ENCODE measurements around the gene ENG. TPM values are rescaled to one million over a fixed set of nuclear protein-coding genes. Genes with fewer than 3 reads are reported as not detected.

The ENG gene
- total RNA-seq, 1 donor from 2014 or later, result 130 TPM

DNA sequence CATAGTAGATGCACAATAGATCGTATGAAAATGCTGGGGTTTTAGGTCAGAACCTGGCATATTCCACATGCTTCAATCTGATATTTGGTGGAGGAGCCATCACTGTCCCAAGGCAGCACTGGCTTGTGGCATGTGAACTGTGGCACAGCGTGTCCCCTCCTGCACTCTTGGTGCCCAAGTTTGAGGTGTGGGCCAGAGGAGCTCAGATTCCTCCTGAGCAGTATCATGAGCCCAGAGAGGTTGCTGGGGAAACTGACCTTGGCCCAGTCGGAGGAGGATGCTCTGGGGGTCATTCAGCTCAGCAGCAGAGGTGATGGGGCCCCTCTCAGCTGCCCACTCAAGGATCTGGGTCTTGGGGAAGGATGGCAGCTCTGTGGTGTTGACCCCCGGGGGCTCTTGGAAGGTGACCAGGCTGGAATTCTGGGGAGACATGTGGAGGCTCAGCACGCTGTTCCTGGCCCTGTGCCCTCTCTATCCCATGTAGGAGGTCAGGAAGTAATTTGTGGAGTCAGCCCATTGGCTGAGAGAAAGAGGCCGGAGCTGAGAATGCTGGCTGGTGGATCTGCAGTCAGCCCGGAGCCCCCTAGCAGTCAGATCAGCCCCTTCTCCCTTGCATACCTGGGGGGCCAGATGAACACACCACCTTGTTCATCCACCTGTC, 28.1 kb downstream of the ENG start:
- intact Hi-C loops (cut with DNase I), result no loop called here
- Histone ChIP-seq H3K4me3 (no peak overlapping the region), H3K27me3 (no peaks in the 10 kb centered on the region), H3K9me3 (no peaks in the 10 kb centered on the region), H3K27ac (peak overlapping the region; percentile 81), H3K36me3 (peaks cover 0 to 14% of the 10 kb centered on the region in 2 donors), H3K4me1 (peaks cover 51% of the 10 kb centered on the region)
- no peak for TF ChIP-seq POLR2A (IDR thresholded peaks at IDR 0.05)
- TF ChIP-seq, protein P1, sequence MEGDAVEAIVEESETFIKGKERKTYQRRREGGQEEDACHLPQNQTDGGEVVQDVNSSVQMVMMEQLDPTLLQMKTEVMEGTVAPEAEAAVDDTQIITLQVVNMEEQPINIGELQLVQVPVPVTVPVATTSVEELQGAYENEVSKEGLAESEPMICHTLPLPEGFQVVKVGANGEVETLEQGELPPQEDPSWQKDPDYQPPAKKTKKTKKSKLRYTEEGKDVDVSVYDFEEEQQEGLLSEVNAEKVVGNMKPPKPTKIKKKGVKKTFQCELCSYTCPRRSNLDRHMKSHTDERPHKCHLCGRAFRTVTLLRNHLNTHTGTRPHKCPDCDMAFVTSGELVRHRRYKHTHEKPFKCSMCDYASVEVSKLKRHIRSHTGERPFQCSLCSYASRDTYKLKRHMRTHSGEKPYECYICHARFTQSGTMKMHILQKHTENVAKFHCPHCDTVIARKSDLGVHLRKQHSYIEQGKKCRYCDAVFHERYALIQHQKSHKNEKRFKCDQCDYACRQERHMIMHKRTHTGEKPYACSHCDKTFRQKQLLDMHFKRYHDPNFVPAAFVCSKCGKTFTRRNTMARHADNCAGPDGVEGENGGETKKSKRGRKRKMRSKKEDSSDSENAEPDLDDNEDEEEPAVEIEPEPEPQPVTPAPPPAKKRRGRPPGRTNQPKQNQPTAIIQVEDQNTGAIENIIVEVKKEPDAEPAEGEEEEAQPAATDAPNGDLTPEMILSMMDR (IDR thresholded peaks at IDR 0.05), result no peak
- TF ChIP-seq POLR2AphosphoS5 (IDR thresholded peaks at IDR 0.05; ENCODE audit: insufficient read depth in 1 of 2, low read depth in 1 of 2), result no peak
- DNase-seq (ENCODE audit: extremely low spot score in 2 of 2), result no peak

DNA sequence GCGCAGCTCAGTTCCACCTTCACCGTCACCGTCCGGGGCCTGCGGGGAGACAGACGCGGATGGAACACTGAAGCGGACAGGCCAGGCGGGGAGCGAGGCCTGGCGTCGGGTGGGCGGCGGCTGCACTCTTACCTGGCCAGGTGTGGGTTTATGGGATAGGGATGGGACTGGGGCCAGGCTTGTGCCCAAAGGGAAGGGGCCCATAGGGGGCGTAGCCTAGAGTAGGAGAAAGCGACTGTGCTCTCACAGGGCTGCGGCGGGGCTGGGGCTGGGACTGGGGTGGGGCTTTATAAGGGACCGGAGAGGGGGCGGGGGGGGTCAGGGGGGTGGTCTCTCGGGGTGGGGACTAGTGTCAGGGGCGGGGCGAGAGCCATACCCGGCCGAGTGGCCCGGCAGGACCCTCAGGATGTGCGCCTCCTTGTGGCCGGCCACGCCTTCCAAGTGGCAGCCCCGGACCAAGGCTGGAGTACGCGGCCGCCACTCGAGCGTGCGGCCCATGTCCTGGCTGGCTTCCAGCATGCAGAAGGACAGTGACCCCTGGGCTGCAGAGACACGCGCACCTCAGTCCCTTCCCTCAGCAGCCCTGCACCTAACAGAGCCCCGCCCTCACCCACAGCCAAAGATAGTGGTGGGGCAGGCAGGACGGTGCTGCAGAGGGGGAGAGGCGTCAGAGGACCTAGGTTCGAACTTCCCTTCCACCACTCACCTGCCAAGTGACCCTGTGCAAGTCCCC, 29.0 kb downstream of the ENG start:
- Histone ChIP-seq H3K27me3 (no peaks in the 10 kb centered on the region), H3K27ac (peak overlapping the region; percentile 33), H3K36me3 (peaks cover 0 to 14% of the 10 kb centered on the region in 2 donors), H3K4me3 (no peak overlapping the region), H3K4me1 (peaks cover 51% of the 10 kb centered on the region), H3K9me3 (no peaks in the 10 kb centered on the region)
- no peak for DNase-seq (ENCODE audit: extremely low spot score in 2 of 2)
- intact Hi-C loops (cut with DNase I), result loop anchor here (2.0 kb wide), 1 partner anchor 21 kb away; no protein-coding TSS in a partner anchor
- no peak for TF ChIP-seq POLR2A (IDR thresholded peaks at IDR 0.05)
- TF ChIP-seq POLR2AphosphoS5 (IDR thresholded peaks at IDR 0.05; ENCODE audit: insufficient read depth in 1 of 2, low read depth in 1 of 2), result no peak
- TF ChIP-seq, protein P1 (IDR thresholded peaks at IDR 0.05), result peak in 1 of 3 experiments; percentile 21

- no peak for DNase-seq (ENCODE audit: extremely low spot score in 2 of 2)
- TF ChIP-seq, protein P1 (IDR thresholded peaks at IDR 0.05), result no peak
- TF ChIP-seq POLR2A (IDR thresholded peaks at IDR 0.05), result no peak
- peak in 1 of 2 donors; percentile 8 for TF ChIP-seq POLR2AphosphoS5 (IDR thresholded peaks at IDR 0.05; ENCODE audit: insufficient read depth in 1 of 2, low read depth in 1 of 2)
- H3K9me3 ChIP-seq, result no peaks in the 10 kb centered on the region
- peaks cover 0 to 31% of the 10 kb centered on the region in 2 donors for H3K36me3 ChIP-seq
- peaks cover 24% of the 10 kb centered on the region for H3K4me1 ChIP-seq
- no peaks in the 10 kb centered on the region for H3K27me3 ChIP-seq
- no peak overlapping the region for H3K4me3 ChIP-seq
- intact Hi-C loops (cut with DNase I), result no loop called here
- H3K27ac ChIP-seq, result no peak overlapping the region
Observed at GRCh38 chr9:127822108-127822507, 32.4 kb downstream of the ENG start.

GRCh38 chr9:127818574-127818973, 35.9 kb downstream of the ENG start:
- H3K27ac ChIP-seq, result no peak overlapping the region
- H3K27me3 ChIP-seq, result no peaks in the 10 kb centered on the region
- intact Hi-C loops (cut with DNase I), result no loop called here
- H3K9me3 ChIP-seq, result no peaks in the 10 kb centered on the region
- no peak for DNase-seq (ENCODE audit: extremely low spot score in 2 of 2)
- H3K4me1 ChIP-seq, result peaks cover 6% of the 10 kb centered on the region
- TF ChIP-seq, protein P1 (IDR thresholded peaks at IDR 0.05), result no peak
- TF ChIP-seq POLR2A (IDR thresholded peaks at IDR 0.05) (no peak), POLR2AphosphoS5 (IDR thresholded peaks at IDR 0.05; ENCODE audit: insufficient read depth in 1 of 2, low read depth in 1 of 2) (no peak)
- H3K36me3 ChIP-seq, result peaks cover 0 to 43% of the 10 kb centered on the region in 2 donors
- no peak overlapping the region for H3K4me3 ChIP-seq
